ENCODE results near the gene PARN.
"Not testable (repeated sequence)": the region's sequence is repeated elsewhere in the genome, so short reads cannot be mapped to it uniquely, and the experiment has no call there.

DNA sequence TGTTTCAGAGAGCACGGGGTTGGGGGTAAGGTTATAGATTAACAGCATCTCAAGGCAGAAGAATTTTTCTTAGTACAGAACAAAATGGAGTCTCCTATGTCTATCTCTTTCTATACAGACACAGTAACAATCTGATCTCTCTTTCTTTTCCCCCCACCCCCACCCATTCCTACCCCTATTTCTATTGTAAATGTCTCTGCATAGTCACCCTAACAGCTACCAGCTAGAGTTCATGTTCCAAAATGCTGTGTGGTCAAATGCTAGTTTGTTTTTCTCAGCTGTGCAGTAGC lies 6.8 kb upstream of the PARN start:
- TF ChIP-seq CTCF (conservative IDR thresholded peaks at IDR 0.05; ENCODE audit: low read depth, low read length): not testable (repeated sequence)
- TF ChIP-seq, protein P1, sequence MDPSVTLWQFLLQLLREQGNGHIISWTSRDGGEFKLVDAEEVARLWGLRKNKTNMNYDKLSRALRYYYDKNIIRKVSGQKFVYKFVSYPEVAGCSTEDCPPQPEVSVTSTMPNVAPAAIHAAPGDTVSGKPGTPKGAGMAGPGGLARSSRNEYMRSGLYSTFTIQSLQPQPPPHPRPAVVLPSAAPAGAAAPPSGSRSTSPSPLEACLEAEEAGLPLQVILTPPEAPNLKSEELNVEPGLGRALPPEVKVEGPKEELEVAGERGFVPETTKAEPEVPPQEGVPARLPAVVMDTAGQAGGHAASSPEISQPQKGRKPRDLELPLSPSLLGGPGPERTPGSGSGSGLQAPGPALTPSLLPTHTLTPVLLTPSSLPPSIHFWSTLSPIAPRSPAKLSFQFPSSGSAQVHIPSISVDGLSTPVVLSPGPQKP (IDR thresholded peaks at IDR 0.05; ENCODE audit: borderline replicate concordance, low read depth, low read length): not testable (repeated sequence)
